HT-29 (cell line): ENCODE data around the gene BRAF. TPM values are rescaled to one million over a fixed set of nuclear protein-coding genes. Genes with fewer than 3 reads are reported as not detected.
"Not testable (repeated sequence)": the region's sequence is repeated elsewhere in the genome, so short reads cannot be mapped to it uniquely, and the experiment has no call there.

Source experiments
- DNase-seq: peaks from one replicate; pipeline ENCODE4 v3.0.0-alpha.2; 2015; ENCODE audit warnings: low spot score
- total RNA-seq: library from RNA; depleted of rRNA; stranded (reverse); fragments of >200 nt; shearing (Covaris generic); gene quantifications from 2 replicates; pipeline ENCODE4 v1.2.3, GENCODE V29; 2014

BRAF gene
- total RNA-seq, 1 experiment from 2014 or later, result 8.3 TPM

DNA sequence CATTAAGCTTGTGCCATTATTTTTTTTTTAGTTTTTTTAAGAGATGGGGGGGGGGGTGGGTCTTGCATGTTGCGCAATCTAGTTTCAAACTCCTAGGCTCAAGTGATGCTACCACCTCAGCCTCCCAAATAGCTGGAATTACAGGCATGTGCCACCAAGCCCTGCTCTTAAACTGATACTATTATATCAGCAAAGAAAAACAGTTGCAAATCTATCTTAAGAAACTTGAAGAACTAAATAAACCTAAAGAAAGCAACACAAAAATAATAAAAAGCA, 47.5 kb downstream of the BRAF start:
- no peak for DNase-seq

DNA sequence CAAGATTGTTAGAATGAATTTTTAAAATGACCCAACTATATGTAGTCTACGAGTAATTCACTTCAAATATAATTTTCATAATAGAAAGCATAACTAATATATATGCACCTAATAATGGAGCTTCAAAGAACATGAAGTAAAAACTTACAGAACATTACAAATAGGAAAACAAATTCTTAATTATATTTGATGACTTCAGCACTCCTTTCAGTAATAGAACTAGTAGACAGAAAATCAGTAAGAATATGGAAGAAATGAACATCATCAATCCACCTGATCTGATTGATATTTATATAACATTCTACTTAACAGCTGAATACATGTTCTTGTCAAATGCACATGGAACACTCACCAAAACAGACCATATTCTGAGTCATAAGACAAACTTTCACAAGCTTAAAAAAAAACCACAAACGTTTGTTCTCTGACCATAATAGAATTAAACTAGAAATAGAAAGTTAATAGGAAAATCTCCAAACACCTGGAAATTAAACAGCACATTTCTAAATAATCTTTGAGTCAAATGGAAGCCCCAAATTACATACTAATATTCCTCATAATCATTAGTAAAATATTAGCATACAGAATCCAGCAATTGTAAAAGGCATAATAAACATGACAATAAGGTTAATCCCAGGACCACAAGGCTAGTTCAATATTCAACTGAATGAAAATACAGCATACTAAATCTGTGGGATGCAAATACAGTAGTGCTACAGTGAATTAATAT, 48.0 kb downstream of the BRAF start:
- peak; percentile 12 for DNase-seq

GRCh38 chr7:140873434-140873833, 51.3 kb downstream of the BRAF start:
- no peak for DNase-seq

- no peak for DNase-seq
Observed at GRCh38 chr7:140870003-140870402, 54.7 kb downstream of the BRAF start.

DNA sequence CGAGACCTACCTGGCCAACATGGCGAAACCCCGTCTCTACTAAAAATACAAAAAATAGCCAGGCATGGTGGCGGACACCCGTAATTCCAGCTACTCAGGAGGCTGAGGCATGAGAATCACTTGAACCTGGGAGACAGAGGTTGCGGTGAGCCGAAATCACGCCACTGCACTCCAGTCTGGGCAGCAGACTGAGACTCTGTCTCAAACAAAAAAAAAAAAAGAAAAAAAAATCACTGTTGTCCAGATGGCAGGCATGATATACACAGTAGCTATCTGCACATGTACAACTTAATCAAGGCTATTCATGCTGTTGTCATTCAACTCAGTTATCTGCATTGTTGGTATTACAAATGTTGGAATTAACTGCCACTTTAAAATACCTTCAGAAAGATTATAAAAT, 55.3 kb downstream of the BRAF start:
- no peak for DNase-seq

- DNase-seq, result no peak
Observed at GRCh38 chr7:140867467-140868462, 57.0 kb downstream of the BRAF start.

GRCh38 chr7:140866926-140867325, 57.8 kb downstream of the BRAF start:
- no peak for DNase-seq

- DNase-seq, result no peak
Observed at GRCh38 chr7:140864732-140865131, 60.0 kb downstream of the BRAF start.

- no peak for DNase-seq
Observed at GRCh38 chr7:140863867-140864266, 60.9 kb downstream of the BRAF start.

- no peak for DNase-seq
Observed at GRCh38 chr7:140863184-140863583, 61.5 kb downstream of the BRAF start.

GRCh38 chr7:140857048-140857447, 67.7 kb downstream of the BRAF start:
- DNase-seq, result no peak

DNA sequence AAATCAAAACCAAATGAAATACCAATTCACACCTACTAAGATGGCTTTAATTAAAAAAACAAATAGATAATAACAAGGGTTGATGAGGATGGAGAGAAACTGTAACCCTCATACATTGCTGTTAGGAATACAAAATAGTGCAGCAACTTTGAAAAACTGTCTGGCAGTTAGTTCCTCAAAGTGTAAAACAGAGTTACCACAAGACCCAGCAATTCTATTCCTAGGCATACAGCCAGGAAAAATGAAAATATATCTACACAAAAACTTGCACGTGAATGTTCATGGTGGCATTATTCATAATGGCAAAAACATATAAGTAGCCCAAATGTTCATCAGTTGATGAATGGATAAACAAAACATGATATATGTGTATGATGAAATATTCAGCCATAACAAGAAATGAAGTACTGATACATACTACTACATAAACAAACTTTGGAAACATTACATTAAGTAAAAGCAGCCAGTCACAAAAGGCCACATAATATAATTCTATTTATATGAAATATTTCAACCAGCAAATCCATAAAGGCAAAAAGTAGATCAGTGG, 83.5 kb downstream of the BRAF start:
- no peak for DNase-seq

DNA sequence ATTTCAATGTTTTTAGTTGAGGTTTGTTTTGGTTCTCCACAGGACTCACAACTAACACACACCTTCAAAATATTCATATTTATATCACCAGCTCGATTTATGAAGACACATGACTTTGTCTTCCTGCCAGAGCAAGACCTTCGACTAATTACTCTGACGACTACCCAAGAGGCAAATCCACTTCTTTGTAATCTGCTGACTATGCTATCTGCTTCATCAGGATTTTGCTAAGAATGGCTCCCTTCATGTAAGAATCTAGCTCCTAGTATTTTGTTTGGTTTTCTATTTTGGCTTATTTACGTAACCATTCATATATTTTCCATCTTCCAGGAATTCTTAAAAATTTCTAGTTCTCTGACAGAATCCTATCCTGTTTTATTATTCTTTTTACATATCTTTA, 93.0 kb downstream of the BRAF start:
- no peak for DNase-seq

- DNase-seq, result no peak
Observed at GRCh38 chr7:140829720-140830119, 95.0 kb downstream of the BRAF start.

DNA sequence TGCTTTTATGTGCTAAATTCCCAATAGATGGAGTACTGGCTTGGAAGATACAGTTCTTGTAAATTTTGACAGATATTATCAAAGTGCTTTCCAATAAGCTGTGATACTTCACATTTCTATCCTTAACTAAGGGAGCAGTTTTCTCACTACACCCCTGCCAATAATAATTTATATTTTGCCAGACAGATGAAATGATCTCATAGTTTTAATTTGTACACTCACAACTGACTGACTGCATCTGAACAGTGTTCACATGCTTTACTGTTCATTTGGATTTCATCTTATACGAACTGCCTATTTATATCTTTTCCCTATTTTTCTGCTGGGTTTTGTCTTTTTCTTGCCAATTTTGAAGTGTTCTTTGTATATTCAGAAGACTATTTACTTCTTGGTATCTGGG, 96.0 kb downstream of the BRAF start:
- no peak for DNase-seq

- DNase-seq, result not testable (repeated sequence)
Observed at GRCh38 chr7:140817383-140817782, 107.3 kb downstream of the BRAF start.

DNA sequence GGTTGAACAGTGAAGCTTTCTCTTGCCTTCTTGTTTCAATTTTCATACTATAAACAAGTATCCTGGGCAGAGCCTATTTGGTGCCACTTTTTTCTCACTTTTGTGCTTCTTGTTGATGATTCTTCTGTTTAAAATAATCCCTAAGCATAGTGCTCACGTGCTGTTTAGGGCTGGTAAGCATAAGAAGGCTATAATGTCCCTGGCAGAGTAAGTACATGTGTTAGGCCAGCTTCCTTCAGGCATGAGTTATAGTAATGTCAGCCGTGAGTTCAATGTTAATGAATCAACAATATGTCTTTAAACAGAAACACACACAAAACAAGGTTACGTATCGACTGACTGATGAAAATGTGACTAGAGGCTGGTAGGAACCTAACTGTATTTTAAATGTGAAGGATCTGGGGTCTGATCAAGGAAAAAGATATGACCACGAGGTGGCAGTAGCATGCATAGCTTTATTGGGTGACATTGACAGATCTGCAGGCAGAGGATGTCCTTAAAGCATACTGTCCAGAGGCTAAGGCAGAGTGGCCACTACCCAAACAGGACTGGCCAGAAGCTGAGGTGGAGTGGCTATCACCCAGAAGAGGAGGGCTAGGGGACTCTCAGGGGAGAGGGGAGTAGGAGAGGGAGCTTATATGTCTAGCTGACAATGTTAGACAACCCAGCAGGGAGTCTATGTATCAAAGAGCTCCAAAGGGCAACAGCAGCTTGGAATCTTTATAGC, 113.7 kb downstream of the BRAF start:
- DNase-seq, result peak; percentile 91

- DNase-seq, result no peak
Observed at GRCh38 chr7:140810385-140810784, 114.3 kb downstream of the BRAF start.

GRCh38 chr7:140778975-140779374, 145.8 kb downstream of the BRAF start:
- DNase-seq, result no peak

- no peak for DNase-seq
Observed at GRCh38 chr7:140778568-140778967, 146.2 kb downstream of the BRAF start.

DNA sequence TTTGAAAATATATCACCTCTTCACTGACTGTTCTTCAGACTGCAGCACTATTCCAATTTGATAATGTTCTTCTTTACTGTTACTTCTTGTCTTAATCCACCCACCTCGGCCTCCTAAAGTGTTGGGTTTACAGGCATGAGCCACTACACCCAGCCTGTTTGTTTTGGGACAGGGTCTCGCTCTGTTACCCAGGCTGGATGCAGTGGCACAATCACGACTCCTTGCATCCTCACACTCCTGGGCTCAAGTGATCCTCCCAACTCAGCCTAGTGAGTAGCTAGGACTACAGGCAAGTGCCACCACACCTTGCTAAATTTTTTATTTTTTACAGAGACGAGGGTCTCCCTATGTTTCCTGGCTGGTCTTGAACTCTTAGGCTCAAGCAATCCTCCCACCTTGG, 150.4 kb downstream of the BRAF start:
- DNase-seq, result no peak

GRCh38 chr7:140773104-140773503, 151.6 kb downstream of the BRAF start:
- DNase-seq, result no peak
